Vagina (tissue), 2 donors: Measurements from ENCODE around the gene HOXA7.

Experiments used
- CTCF ChIP-seq, 3 experiments: fragments of 450-650 bp in 2 of 3; fragments of 200-600 bp in 1 of 3; sonication (generic) in 1 of 3; IDR thresholded peaks; one replicate each; pipeline ENCODE4 v1.5.1; 2017 to 2019; ENCODE audit warnings: antibody characterized with exemption in 3 of 3, mild to moderate bottlenecking in 2 of 3, moderate library complexity in 2 of 3
- POLR2A ChIP-seq, 2 donors: fragments of 450-650 bp; IDR thresholded peaks; one replicate each; pipeline ENCODE4 v1.6.1; 2017; ENCODE audit warnings: antibody characterized with exemption in 2 of 2, mild to moderate bottlenecking in 2 of 2, moderate library complexity in 2 of 2
- POLR2AphosphoS5 ChIP-seq, 2 donors: sonication (generic); formaldehyde crosslinking; IDR thresholded peaks; one replicate each; pipeline ENCODE4 v1.9.0; 2017; ENCODE audit warnings: antibody characterized with exemption in 2 of 2, mild to moderate bottlenecking in 2 of 2, low read depth in 1 of 2; ENCODE audit not compliant: insufficient read depth in 1 of 2

DNA sequence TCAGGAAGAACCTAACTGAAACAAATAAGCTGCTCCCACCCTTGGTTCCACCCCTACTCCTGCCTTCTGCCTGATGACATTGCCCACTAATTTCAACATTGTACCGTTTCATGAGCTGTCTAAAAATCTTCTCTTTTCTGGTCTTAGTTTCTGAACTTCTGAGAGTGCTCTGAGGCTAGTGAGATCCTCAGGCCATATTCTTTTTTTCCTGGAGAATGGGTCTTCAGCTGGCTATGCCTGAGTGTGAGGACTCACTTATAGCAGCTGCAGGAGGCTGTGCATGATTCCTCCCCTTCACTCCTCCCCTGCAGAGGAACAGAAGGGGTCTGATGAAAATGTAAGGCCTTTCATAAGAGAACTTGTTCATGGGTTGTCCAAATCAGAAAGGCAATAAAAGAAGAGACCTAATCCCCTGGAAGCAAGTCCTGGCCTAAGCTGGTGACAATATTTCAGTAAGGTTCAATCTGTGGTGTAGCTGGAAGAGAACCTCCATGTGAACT lies 37.0 kb downstream of the HOXA7 start:
- TF ChIP-seq CTCF (IDR thresholded peaks at IDR 0.05) (no peak), POLR2A (IDR thresholded peaks at IDR 0.05) (no peak), POLR2AphosphoS5 (IDR thresholded peaks at IDR 0.05; ENCODE audit: insufficient read depth in 1 of 2, low read depth in 1 of 2) (no peak)
